GM19324 (cell line): Measurements from ENCODE around the gene RPS18.

ENCODE experiments used
- ATAC-seq: cut with Tn5 transposase; IDR thresholded peaks from one replicate; pipeline ENCODE4 v1.9.1; 2021; ENCODE audit warnings: mild to moderate bottlenecking, moderate library complexity; ENCODE audit not compliant: unreplicated experiment, low FRiP score

The RPS18 gene

GRCh38 chr6:33313105-33313708, 41.3 kb downstream of the RPS18 start:
- no peak for ATAC-seq

- ATAC-seq, result no peak
Measured at GRCh38 chr6:33313709-33314514, 42.0 kb downstream of the RPS18 start, which contains the start of gene TAPBP. TAPBP (minus strand) TSS chr6:33314078; CDS start chr6:33314041, 37 bp downstream.

DNA sequence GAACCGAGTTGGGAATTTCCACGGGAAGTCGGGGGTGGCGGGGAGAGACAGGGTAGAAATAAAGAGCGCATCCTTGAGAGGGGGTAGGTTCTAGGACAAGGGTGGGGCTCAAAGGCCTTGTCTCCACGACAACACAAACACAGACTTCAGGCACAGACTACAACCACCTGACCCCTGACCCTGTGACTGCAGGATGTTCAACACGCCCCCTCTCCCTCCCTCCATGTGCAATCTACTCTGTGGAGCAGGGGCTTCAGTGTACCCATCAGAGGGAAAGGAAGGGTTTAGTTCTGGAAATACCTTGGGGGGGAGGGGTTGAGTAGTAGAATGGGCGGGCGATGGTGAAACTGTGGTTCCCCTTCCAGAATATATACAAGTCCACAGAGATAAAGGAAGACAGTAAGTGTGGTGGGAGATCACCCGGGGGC, 42.7 kb downstream of the RPS18 start:
- ATAC-seq, result no peak

GRCh38 chr6:33314943-33315792, 43.3 kb downstream of the RPS18 start:
- no peak for ATAC-seq

DNA sequence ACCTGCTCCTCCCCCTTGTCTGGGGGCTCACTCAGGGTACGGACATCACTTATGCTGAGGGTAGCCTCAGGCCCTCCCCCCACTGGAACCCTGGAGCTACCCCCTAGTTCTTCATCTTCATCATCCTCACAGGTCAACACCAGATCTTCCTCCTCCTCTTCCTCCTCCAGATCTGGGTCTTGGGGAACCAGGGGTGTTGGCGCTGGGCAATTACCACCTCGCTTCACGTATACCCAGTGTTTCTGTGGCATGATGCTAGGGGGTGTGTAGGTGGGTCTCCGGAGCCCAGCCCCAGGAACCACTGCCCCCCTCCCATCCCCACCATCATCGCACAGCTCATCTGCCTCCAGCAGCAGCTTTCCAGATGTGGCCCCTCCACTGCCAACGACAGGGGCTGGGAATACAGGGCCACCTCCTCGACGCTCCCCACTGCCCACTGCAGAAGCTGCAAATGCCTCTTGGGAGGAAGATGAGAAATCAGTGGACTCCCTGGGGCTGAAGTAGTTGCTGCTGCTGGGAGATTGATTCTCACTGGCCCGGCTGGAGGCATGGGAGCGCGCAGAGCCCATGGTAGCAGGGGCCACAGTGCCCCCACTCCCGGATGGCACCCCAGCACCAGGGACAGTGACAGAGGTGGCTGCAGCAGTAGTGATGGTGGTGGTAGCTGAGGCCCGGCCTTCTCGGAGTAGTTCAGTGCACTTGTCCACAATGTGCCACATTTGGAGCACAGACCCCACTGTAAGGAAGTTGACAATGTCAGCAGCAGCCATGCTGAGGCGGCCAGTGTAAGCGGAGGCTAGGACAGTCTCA, 44.1 kb downstream of the RPS18 start:
- no peak for ATAC-seq

GRCh38 chr6:33316603-33317418, 44.9 kb downstream of the RPS18 start:
- no peak for ATAC-seq

DNA sequence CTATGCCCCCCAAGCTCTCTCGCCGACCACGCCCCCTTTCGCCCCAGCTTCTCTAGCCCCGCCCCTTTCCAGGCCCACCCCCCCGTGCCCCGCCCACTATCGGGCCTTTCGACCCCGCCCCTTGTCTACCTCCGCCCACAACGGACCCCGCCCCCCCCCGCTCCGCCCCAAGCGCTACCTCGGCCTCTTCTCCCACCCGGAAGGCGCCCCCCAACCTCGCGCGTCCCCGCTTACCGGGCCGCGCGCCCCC, 45.5 kb downstream of the RPS18 start:
- no peak for ATAC-seq

GRCh38 chr6:33317669-33318425, 46.0 kb downstream of the RPS18 start, which contains the start of gene ZBTB22:
ZBTB22 (minus strand) TSS chr6:33317744; CDS start chr6:33316916, 828 bp downstream.
- ATAC-seq, result peak; percentile 57

DNA sequence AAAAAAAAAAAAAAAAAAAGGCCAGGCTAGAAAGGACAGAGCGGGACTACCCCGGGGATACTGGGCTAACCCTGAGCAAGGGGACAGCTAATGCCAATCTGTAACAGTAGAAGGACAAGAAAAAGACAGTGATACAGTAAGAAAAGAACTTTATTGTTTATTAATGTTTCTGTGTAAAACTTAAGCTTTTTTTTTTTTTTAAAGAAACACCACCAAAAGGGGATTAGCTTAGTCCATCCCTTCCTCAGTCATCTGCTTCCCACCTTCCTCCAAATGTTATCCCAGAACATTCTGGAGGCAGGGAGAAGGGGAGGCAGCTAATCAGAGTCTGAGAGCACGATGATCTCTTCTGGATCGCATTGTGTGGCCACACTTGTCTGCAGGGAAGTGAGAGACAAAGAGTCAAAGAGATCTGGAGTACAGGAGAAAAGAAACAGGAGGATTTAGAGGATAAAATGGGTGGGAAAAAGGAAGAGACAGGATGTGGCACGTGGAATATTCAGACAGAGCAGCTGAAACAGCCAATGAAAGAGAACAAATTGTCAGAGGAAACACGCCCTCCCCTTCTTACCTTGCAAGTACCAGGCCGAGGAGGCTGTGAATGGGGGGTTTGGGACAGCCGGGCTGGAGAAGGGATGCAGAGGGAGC, 46.7 kb downstream of the RPS18 start:
- no peak for ATAC-seq

DNA sequence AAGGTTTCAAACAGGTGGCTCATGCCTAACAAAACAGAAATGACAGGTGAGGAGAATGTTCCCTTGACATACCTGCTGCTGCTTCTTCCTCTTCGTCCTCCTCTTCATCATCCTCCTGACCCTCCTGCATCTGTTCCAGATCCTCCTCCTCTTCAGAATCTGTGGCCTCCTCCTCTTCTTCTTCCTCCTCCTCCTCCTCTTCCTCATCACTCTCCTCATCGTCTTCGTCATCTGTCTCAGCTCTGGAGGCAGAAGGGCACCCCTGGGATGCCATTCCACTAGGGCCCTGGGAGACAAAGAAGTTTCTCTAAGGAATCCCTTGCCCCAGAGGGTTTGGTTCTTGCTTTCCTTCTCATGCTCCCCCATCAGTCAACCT, 48.1 kb downstream of the RPS18 start:
- no peak for ATAC-seq

DNA sequence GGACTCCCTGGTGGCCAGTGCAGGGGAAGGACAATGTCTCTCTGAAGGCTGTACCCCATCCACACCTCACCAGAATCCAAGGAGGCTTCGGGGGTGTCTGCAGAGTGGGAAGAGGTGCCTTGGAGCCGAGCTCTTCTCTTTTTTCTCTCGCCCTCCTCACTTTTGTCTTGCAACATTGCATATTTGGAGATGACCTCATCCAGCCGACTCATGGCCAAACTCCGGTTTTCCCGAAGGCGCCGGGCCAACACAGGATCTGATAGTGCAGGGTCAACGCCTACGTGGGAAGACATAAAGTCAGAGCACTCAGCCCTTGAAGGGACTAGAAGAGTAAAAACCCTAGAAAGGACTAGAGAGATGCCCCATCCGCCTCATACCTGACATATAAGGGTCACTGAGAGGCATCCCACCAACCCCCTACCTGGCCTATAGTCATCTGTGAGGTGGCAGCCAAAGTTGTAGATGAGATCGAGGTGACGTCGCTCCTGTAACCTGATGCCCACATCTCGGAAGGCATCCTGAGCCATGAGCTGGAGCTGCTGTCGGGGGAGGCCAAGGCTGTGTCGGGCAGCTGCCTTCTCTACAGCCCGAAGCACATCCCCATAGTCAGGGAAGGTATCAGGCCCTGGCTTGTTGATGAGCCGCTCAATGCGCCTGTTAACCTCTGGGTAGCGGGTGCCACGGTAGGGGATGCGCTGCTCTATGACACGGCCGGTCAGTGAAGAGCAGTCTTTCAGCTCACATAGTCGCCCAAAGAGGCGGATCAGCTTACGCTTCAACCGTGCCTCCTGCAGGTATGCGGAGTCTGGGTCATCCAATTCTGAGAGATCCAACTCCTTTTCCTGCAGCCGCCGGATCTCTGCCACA, 48.7 kb downstream of the RPS18 start:
- no peak for ATAC-seq

DNA sequence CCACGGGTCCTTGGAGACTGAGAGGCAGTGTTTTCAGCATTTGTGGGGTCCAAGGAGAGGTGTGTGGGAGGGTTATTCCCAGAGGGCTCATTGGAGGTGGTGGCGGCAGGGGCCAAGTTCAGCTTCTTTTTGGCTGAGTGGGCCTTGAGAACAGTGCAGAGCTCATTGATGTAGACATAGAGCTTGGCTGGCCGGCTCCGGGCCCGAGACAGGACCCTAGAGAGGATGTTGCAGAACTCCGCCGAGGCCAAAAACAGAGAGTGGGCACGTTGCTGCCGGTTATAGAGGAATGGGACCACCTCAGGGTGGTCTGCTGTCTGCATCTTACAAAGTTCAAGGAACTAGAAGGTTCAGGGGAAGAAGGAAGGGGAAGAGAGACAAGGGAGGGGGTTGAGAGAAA, 49.4 kb downstream of the RPS18 start:
- no peak for ATAC-seq

DNA sequence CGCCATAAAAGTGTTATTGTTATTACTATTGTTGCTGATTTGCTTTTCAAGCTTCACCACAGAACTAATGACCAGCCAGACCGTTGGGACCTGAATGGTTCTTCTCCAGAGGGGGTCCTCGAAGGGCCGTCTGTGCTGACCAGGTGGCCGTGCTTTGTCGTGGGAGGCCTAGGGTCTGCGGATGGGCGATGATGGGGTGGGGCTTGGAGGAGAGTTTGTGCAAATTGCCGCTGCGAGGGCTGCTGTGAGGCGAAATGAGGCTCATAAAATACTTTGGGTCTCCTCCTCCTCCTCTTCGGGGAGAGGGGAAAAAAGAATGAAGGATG, 51.7 kb downstream of the RPS18 start:
- ATAC-seq, result no peak

GRCh38 chr6:33324125-33324524, 52.2 kb downstream of the RPS18 start:
- no peak for ATAC-seq
